ENCODE results near the gene HRAS. TPM values are rescaled to one million over a fixed set of nuclear protein-coding genes. Genes with fewer than 3 reads are reported as not detected.
"Not testable (repeated sequence)": the region's sequence is repeated elsewhere in the genome, so short reads cannot be mapped to it uniquely, and the experiment has no call there.

HRAS gene
- total RNA-seq, 1 experiment from 2014 or later: 104 TPM

- no peak for TF ChIP-seq SIN3A (IDR thresholded peaks at IDR 0.05; ENCODE audit: low read depth)
- TF ChIP-seq YY1 (IDR thresholded peaks at IDR 0.05; ENCODE audit: extremely low read depth, insufficient replicate concordance, low read depth, low read length): no peak
- TF ChIP-seq ZNF274 (IDR thresholded peaks at IDR 0.05; ENCODE audit: low read depth, low read length): no peak
- no peak for TF ChIP-seq ELF1 (IDR thresholded peaks at IDR 0.05; ENCODE audit: borderline replicate concordance, low read depth)
- no peak for TF ChIP-seq ZBTB33 (IDR thresholded peaks at IDR 0.05; ENCODE audit: extremely low read depth, insufficient replicate concordance, low read length)
- TF ChIP-seq EGR1 (IDR thresholded peaks at IDR 0.05; ENCODE audit: low read depth): no peak
- no peak for TF ChIP-seq RAD21 (IDR thresholded peaks at IDR 0.05; ENCODE audit: low read depth)
- no peak for TF ChIP-seq FOSL1 (IDR thresholded peaks at IDR 0.05; ENCODE audit: low read depth)
Observed at GRCh38 chr11:574632-575312, 39.4 kb upstream of the HRAS start (continued).

GRCh38 chr11:574031-574570 lies 38.7 kb upstream of the HRAS start:
- Histone ChIP-seq H3K4me3 (replicated peaks in 1 of 2; ENCODE audit: low read depth in 1 of 2, low read length in 2 of 2) (peak overlapping the region; percentile 62 to 86; a peak in 2 of 4 replicates), H3K4me1 (ENCODE audit: control insufficient read depth in 1 of 2, insufficient read depth in 2 of 2, low read length in 2 of 2) (peaks cover 21 to 46% of the 10 kb centered on the region in 2 experiments), H3K79me2 (ENCODE audit: insufficient read depth, low read length) (peaks cover 27% of the 10 kb centered on the region), H3K4me2 (ENCODE audit: low read length) (peak overlapping the region; percentile 98; the same call in 1 of the 2 replicates)
- CTCF ChIA-PET; H3K9me2 ChIP-seq (ENCODE audit: insufficient read depth); DNase-seq (ENCODE audit: low read depth, low spot score); H3K9ac ChIP-seq (ENCODE audit: low read length); RAD21 ChIA-PET (ENCODE audit: low non-redundant PET in 1 of 2, low total read pairs in 2 of 2, uncharacterized antibody in 2 of 2, unreplicated experiment in 2 of 2); ATAC-seq; H3K36me3 ChIP-seq (ENCODE audit: control insufficient read depth in 1 of 2, insufficient read depth in 2 of 2, low read length in 2 of 2); H4K20me1 ChIP-seq (ENCODE audit: insufficient read depth); intact Hi-C loops (cut with micrococcal nuclease); H3K9me3 ChIP-seq (ENCODE audit: control insufficient read depth in 1 of 2, insufficient read depth in 1 of 2, low read depth in 1 of 2, low read length in 2 of 2); H2AFZ ChIP-seq (ENCODE audit: low read depth, low read length, poor library complexity, severe bottlenecking); H3K27me3 ChIP-seq (ENCODE audit: insufficient read depth, low read length); H3K27ac ChIP-seq (ENCODE audit: low read depth, low read length); POLR2A ChIA-PET: not testable (repeated sequence)
- BruUV-seq (replicated peaks): TSS peak; percentile 58

Measured in HCT116 (cell line).